Mesenchymal stem cell (in vitro differentiated cells and primary cell): ENCODE results near the gene ZNF710.
A peak's percentile ranks its signal among the peaks of the same experiment; 100 is the strongest.

Experiments
- DNase-seq: peaks from one replicate; pipeline ENCODE4 v3.0.0-alpha.2; 2013
- H2AFZ ChIP-seq: one replicate; pipeline ENCODE4 v1.6.1; 2013; ENCODE audit warnings: low read depth, mild to moderate bottlenecking, control low read depth, inconsistent platforms, low read length, moderate library complexity
- H2AK5ac ChIP-seq: 2 replicates; pipeline ENCODE4 v1.6.1; 2013; ENCODE audit warnings: low read length, moderate library complexity, mild to moderate bottlenecking, inconsistent platforms; ENCODE audit not compliant: severe bottlenecking
- H2BK120ac ChIP-seq: one replicate; pipeline ENCODE4 v1.6.1; 2013; ENCODE audit warnings: low read depth, mild to moderate bottlenecking, inconsistent platforms, low read length, moderate library complexity
- H2BK12ac ChIP-seq, 2 experiments: one replicate each; pipeline ENCODE4 v1.6.1; 2013; ENCODE audit warnings: inconsistent platforms in 2 of 2, low read length in 2 of 2, mild to moderate bottlenecking in 2 of 2, moderate library complexity in 2 of 2, control low read depth in 1 of 2
- H2BK15ac ChIP-seq: one replicate; pipeline ENCODE4 v1.6.1; 2013; ENCODE audit warnings: mild to moderate bottlenecking, low read depth, inconsistent platforms; ENCODE audit not compliant: poor library complexity, severe bottlenecking
- H2BK5ac ChIP-seq: 2 replicates; pipeline ENCODE4 v1.6.1; 2013; ENCODE audit warnings: low read depth, mild to moderate bottlenecking, low read length, control low read depth, inconsistent platforms; ENCODE audit not compliant: poor library complexity, severe bottlenecking
- H3K14ac ChIP-seq, 2 experiments: one replicate each; pipeline ENCODE4 v1.6.1; 2013; ENCODE audit warnings: inconsistent platforms in 2 of 2, low read length in 2 of 2, control low read depth in 1 of 2, mild to moderate bottlenecking in 1 of 2, moderate library complexity in 1 of 2
- H3K18ac ChIP-seq, 2 experiments: one replicate each; pipeline ENCODE4 v1.6.1; 2013; ENCODE audit warnings: inconsistent platforms in 2 of 2, low read length in 2 of 2, control low read depth in 1 of 2, low read depth in 1 of 2, mild to moderate bottlenecking in 1 of 2
- H3K23ac ChIP-seq, 2 experiments: one replicate each; pipeline ENCODE4 v1.6.1; 2013; ENCODE audit warnings: inconsistent platforms in 2 of 2, low read length in 2 of 2, mild to moderate bottlenecking in 2 of 2, moderate library complexity in 2 of 2, control low read depth in 1 of 2
- H3K27ac ChIP-seq: 2 replicates; pipeline ENCODE4 v1.5.1; 2013; ENCODE audit warnings: mild to moderate bottlenecking, moderate library complexity, low read length, control low read depth, inconsistent platforms; ENCODE audit not compliant: poor library complexity, severe bottlenecking
- H3K27me3 ChIP-seq, 2 experiments: 2 replicates each; pipeline versions ENCODE4 v1.6.1 to v1.7.0; 2013; ENCODE audit warnings: low read length in 2 of 2, mild to moderate bottlenecking in 2 of 2, moderate library complexity in 2 of 2, control low read depth in 1 of 2, inconsistent platforms in 1 of 2; ENCODE audit not compliant: control insufficient read depth in 1 of 2, insufficient read depth in 1 of 2
- H3K36me3 ChIP-seq, 2 experiments: 2 replicates each; pipeline versions ENCODE4 v1.6.1 to v1.7.0; 2013; ENCODE audit warnings: low read length in 2 of 2, control low read depth in 1 of 2, inconsistent platforms in 1 of 2, low read depth in 1 of 2, mild to moderate bottlenecking in 1 of 2; ENCODE audit not compliant: insufficient read depth in 2 of 2, control insufficient read depth in 1 of 2
- H3K4ac ChIP-seq, 2 experiments: one replicate each; pipeline ENCODE4 v1.6.1; 2013; ENCODE audit warnings: inconsistent platforms in 2 of 2, low read length in 2 of 2, mild to moderate bottlenecking in 2 of 2, moderate library complexity in 2 of 2, control low read depth in 1 of 2, low read depth in 1 of 2
- H3K4me1 ChIP-seq: 2 replicates; pipeline ENCODE4 v1.6.1; 2013; ENCODE audit warnings: low read depth, low read length, control low read depth; ENCODE audit not compliant: control insufficient read depth, insufficient read depth
- H3K4me2 ChIP-seq: 2 replicates; pipeline ENCODE4 v1.6.1; 2013; ENCODE audit warnings: low read length, mild to moderate bottlenecking, inconsistent platforms; ENCODE audit not compliant: poor library complexity, severe bottlenecking
- H3K4me3 ChIP-seq, 2 experiments: 2 replicates each; pipeline versions ENCODE4 v1.5.1 to v1.7.0; 2013; ENCODE audit warnings: low read length in 2 of 2, mild to moderate bottlenecking in 2 of 2, control low read depth in 1 of 2, low read depth in 1 of 2; ENCODE audit not compliant: insufficient read depth in 1 of 2
- H3K79me1 ChIP-seq: replicated peaks from 2 replicates; pipeline ENCODE4 v1.6.1; 2013; ENCODE audit warnings: mild to moderate bottlenecking, control low read depth, low read length, inconsistent platforms; ENCODE audit not compliant: poor library complexity, severe bottlenecking
- H3K9ac ChIP-seq: 2 replicates; pipeline ENCODE4 v1.7.0; 2013; ENCODE audit warnings: mild to moderate bottlenecking, low read length, moderate library complexity
- H3K9me3 ChIP-seq: 2 replicates; pipeline ENCODE4 v1.7.0; 2013; ENCODE audit warnings: mild to moderate bottlenecking, low read length; ENCODE audit not compliant: control insufficient read depth
- H4K8ac ChIP-seq: one replicate; pipeline ENCODE4 v1.6.1; 2013; ENCODE audit warnings: inconsistent platforms, mild to moderate bottlenecking, low read length, moderate library complexity
- H4K91ac ChIP-seq: one replicate; pipeline ENCODE4 v1.6.1; 2013; ENCODE audit warnings: mild to moderate bottlenecking, low read length, inconsistent platforms
- WGBS: methylation state at CpG from one replicate; pipeline ENCODE4 v1.1.7; 2013; ENCODE audit warnings: mixed read lengths; 5-methylcytosine and 5-hydroxymethylcytosine counted together

ZNF710 gene

DNA sequence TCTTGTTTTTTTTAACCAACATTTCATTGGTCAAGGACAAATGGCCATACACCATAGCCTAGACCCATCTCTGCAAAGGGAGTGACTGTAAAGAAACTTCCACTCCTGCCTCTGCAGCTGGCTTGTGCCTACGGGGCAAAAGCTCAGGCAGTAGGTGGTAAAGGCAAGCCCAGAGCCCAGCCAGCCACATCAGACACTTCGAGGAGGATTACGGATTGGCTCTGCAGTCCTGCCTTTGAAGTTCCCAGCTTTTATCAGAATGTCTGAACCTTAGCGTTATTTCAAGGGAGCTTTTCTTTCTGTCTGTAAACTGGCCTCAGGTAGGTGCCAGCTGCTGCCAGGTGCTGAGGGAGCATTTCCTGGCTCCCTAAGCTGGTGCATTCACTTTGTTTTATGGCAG is 15.6 kb downstream of the ZNF710 start:
- H2AFZ ChIP-seq: no peak overlapping the region
- H3K18ac ChIP-seq: no peak overlapping the region
- no peak overlapping the region for H3K4ac ChIP-seq
- H3K79me1 ChIP-seq: peaks cover 36% of the 10 kb centered on the region
- no peaks in the 10 kb centered on the region for H3K27me3 ChIP-seq
- H3K9me3 ChIP-seq: peaks cover 4% of the 10 kb centered on the region
- H3K23ac ChIP-seq: no peak overlapping the region
- H4K8ac ChIP-seq: no peak overlapping the region
- no peak overlapping the region for H2BK12ac ChIP-seq
- H3K36me3 ChIP-seq: peaks cover 0 to 11% of the 10 kb centered on the region in 2 experiments
- no peak overlapping the region for H3K4me2 ChIP-seq
- DNase-seq: no peak
- no peak overlapping the region for H3K27ac ChIP-seq
- H2AK5ac ChIP-seq: no peak overlapping the region
- H4K91ac ChIP-seq: no peak overlapping the region
- no peak overlapping the region for H2BK120ac ChIP-seq
- no peak overlapping the region for H2BK15ac ChIP-seq
- H3K4me3 ChIP-seq: no peak overlapping the region
- peaks cover 2% of the 10 kb centered on the region for H3K4me1 ChIP-seq
- no peak overlapping the region for H3K9ac ChIP-seq
- H2BK5ac ChIP-seq: no peak overlapping the region
- WGBS: 81% methylated on average over 4 of the region's 4 CpGs
- H3K14ac ChIP-seq: no peak overlapping the region

DNA sequence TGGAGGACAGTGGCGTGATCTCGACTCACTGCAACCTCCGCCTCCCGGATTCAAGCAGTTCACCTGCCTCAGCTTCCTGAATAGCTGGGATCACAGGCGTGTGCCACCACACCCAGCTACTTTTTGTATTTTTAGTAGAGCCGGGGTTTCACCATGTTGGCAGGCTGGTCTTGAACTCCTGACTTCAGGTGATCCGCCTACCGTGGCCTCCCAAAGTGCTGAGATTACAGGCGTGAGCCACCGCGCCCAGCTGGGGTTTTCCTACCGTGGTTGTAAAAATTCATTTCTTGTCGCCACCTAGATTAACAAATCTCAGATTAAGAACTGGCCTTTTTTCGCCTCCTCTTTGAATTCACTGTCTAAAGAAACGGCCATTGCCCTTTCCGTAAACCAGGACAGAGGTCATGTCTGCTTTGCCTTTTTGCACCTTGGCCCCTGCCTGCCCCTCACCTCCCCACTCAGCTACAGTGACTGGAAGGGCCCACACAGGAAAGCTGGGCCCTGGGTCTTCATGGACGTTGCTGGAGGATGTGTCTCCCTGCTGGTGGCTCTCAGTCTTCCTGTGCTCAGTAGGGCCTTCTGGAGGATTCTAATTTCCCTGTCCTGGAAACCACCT is 17.2 kb downstream of the ZNF710 start:
- H3K79me1 ChIP-seq: peaks cover 43% of the 10 kb centered on the region
- 94% methylated on average over 17 of the region's 17 CpGs for WGBS
- no peak overlapping the region for H2BK120ac ChIP-seq
- H3K4me2 ChIP-seq: no peak overlapping the region
- H4K91ac ChIP-seq: no peak overlapping the region
- H2BK12ac ChIP-seq: no peak overlapping the region
- H2AK5ac ChIP-seq: no peak overlapping the region
- H4K8ac ChIP-seq: peak overlapping the region; percentile 59
- no peaks in the 10 kb centered on the region for H3K9me3 ChIP-seq
- H2BK5ac ChIP-seq: no peak overlapping the region
- H3K4me1 ChIP-seq: peaks cover 2% of the 10 kb centered on the region
- no peak overlapping the region for H2AFZ ChIP-seq
- H2BK15ac ChIP-seq: no peak overlapping the region
- no peak overlapping the region for H3K4me3 ChIP-seq
- H3K14ac ChIP-seq: no peak overlapping the region
- peaks cover 0 to 10% of the 10 kb centered on the region in 2 experiments for H3K36me3 ChIP-seq
- no peak overlapping the region for H3K27ac ChIP-seq
- DNase-seq: no peak
- H3K18ac ChIP-seq: peak overlapping the region in 1 of 2 experiments; percentile 28
- H3K27me3 ChIP-seq: no peaks in the 10 kb centered on the region
- H3K4ac ChIP-seq: no peak overlapping the region
- no peak overlapping the region for H3K23ac ChIP-seq
- no peak overlapping the region for H3K9ac ChIP-seq

DNA sequence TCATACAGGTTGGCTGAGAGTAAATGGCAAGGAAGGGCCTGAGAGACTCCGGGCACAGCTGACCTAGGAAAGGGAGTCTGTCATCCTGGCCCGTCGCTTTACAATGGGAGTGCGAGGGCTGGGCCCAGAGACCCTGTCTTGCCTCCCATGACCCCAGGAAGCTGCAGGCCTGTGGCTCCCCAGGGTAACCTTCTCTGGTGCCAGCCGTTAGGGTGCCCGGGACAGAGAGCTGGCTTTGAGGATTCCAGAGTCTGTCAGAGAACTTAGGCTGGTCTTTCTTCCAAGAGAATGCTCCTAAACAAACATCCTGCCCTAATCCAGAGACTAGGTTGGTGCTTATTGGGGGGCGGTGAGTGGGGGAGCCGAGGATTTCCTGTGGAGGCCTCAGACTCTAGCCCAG is 18.5 kb downstream of the ZNF710 start:
- Histone ChIP-seq H3K4me1 (peaks cover 2% of the 10 kb centered on the region), H4K8ac (no peak overlapping the region), H3K27me3 (no peaks in the 10 kb centered on the region), H3K14ac (no peak overlapping the region), H2AK5ac (no peak overlapping the region), H3K4ac (no peak overlapping the region), H2BK12ac (no peak overlapping the region), H3K9ac (no peak overlapping the region), H3K18ac (no peak overlapping the region), H3K4me2 (no peak overlapping the region), H3K79me1 (peaks cover 48% of the 10 kb centered on the region), H4K91ac (no peak overlapping the region), H2BK5ac (no peak overlapping the region), H2AFZ (no peak overlapping the region), H3K23ac (no peak overlapping the region), H3K9me3 (no peaks in the 10 kb centered on the region), H2BK15ac (no peak overlapping the region), H3K27ac (no peak overlapping the region), H3K4me3 (no peak overlapping the region), H2BK120ac (no peak overlapping the region), H3K36me3 (peaks cover 0 to 9% of the 10 kb centered on the region in 2 experiments)
- no peak for DNase-seq
- 83% methylated on average over 8 of the region's 8 CpGs for WGBS

DNA sequence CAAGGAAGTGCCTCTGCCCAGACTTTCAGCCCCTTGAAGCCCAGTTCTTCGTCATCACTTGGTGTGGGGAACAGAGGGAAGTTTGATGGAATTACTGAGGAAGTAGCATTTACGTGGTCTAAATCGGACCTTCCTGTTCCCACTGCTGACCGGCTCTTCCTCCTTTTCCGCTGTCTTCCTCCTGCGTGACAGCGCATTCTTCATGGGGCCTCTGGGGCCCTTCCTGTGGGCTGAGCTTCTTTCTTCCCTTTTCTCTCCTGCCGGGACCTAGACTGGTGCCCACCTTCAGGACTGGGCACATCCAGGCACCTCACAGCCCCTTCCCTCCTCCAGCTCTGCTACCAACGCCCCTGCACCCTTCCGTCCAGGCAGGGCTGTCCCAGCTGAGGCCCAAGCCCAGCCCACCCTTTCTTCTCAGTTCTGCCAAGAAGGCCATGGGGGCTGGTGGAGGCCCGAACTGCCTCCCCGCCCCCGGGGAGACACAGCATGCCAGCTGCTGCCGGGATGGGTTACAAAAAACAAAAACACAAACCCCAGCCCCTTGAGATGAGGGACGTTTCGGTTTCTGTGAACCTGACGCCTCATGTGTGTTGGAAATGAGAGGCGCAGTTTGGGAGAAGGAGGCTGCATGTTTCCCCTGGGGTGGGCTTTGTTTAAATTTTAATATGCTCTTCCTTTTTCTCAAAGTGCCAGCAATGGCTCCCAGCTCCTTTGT is 19.1 kb downstream of the ZNF710 start:
- no peak for DNase-seq
- no peak overlapping the region for H3K4me3 ChIP-seq
- H3K4me2 ChIP-seq: no peak overlapping the region
- H2BK120ac ChIP-seq: no peak overlapping the region
- no peak overlapping the region for H3K18ac ChIP-seq
- peaks cover 0 to 9% of the 10 kb centered on the region in 2 experiments for H3K36me3 ChIP-seq
- H2BK15ac ChIP-seq: peak overlapping the region; percentile 3
- WGBS: 90% methylated on average over 14 of the region's 18 CpGs
- no peak overlapping the region for H2BK12ac ChIP-seq
- no peak overlapping the region for H3K23ac ChIP-seq
- no peaks in the 10 kb centered on the region for H3K9me3 ChIP-seq
- peaks cover 51% of the 10 kb centered on the region for H3K79me1 ChIP-seq
- H3K14ac ChIP-seq: no peak overlapping the region
- no peak overlapping the region for H3K4ac ChIP-seq
- no peak overlapping the region for H2AK5ac ChIP-seq
- no peak overlapping the region for H3K9ac ChIP-seq
- H2AFZ ChIP-seq: no peak overlapping the region
- H2BK5ac ChIP-seq: no peak overlapping the region
- no peak overlapping the region for H4K8ac ChIP-seq
- H3K4me1 ChIP-seq: peaks cover 2% of the 10 kb centered on the region
- no peak overlapping the region for H4K91ac ChIP-seq
- no peaks in the 10 kb centered on the region for H3K27me3 ChIP-seq
- no peak overlapping the region for H3K27ac ChIP-seq
